Measurements from ENCODE around the gene CANT1. TPM values are rescaled to one million over a fixed set of nuclear protein-coding genes. Genes with fewer than 3 reads are reported as not detected.
"Not testable (repeated sequence)": the region's sequence is repeated elsewhere in the genome, so short reads cannot be mapped to it uniquely, and the experiment has no call there.

The CANT1 gene
- total RNA-seq, 1 donor: 70.8 TPM

GRCh38 chr17:79028496-79029326 is 19.1 kb upstream of the CANT1 start:
- peak in 1 of 3 donors; percentile 25 for DNase-seq (ENCODE audit: low read depth in 2 of 3, low spot score in 2 of 3)

DNA sequence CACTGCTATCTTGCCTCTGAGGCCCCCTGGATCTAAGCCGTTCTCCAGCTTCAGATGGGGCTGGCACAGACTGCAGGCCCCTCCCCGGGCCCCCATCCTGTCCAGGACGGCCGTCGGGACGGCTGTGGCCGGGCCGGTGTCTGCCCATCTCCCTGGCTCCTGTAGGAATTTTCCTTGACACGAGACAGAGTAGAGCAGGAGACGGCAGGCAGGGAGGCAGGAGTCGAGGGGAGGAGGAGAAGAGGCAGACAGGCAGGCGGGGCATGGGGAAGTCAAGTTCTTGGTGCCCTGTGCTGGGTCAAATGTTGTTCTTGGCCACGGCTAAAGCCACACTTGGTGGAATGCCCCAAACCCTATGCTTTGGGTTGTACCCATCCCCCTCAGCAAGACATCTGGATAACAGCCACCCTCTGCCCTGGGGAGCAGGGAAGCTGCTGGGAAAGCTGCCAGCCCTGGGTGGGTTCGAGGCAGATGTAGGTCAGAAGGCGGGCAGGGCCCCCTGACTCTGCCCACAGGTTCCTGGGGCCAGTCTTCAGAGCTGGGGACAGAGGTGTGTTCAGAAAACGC is 18.4 kb upstream of the CANT1 start:
- DNase-seq (ENCODE audit: low read depth in 2 of 3, low spot score in 2 of 3): no peak

GRCh38 chr17:79027274-79027924 is 17.8 kb upstream of the CANT1 start:
- no peak for DNase-seq (ENCODE audit: low read depth in 2 of 3, low spot score in 2 of 3)

DNA sequence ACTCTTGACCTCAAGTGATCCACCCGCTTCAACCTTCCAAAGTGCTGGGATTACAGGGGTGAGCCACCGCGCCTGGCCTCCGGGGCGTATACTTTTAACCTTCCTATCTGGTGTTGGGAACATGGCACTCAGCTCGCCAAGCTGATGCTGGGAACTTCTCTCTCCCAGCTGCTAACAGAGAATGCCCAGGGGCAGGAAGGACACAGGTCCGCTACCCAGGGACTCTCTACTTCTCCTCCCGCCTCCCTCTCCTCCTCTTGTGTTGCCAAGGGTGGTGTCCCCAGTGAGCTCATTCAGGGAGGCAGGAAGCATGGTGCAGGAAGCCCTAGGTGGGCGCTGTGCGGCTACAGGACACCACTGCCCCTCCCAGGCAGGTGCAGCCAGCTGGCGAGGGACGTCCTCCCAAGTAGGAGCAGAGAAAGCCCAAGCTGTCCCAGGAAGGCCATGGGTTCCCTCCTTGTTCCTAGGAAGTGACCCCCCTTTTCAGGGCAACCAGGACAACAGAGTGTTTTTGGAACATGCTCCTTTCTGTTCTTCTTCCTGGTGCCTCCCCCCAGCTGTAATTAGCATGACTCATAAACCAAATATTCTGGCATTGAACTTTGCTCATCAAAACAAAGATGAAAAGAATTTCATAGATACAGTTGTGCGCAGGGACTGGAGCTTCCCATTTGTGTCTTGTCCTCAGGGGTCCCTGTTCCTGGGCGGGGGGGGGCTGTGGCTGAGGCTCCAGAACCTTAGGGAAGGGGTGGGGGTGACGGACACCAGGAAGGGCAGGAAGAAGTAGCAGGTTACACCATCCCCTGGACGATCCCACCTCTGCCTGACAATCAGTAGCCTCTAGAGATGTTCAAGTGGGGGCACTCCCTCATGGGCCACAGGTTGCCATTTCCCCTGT is 17.1 kb upstream of the CANT1 start:
- no peak for DNase-seq (ENCODE audit: low read depth in 2 of 3, low spot score in 2 of 3)

DNA sequence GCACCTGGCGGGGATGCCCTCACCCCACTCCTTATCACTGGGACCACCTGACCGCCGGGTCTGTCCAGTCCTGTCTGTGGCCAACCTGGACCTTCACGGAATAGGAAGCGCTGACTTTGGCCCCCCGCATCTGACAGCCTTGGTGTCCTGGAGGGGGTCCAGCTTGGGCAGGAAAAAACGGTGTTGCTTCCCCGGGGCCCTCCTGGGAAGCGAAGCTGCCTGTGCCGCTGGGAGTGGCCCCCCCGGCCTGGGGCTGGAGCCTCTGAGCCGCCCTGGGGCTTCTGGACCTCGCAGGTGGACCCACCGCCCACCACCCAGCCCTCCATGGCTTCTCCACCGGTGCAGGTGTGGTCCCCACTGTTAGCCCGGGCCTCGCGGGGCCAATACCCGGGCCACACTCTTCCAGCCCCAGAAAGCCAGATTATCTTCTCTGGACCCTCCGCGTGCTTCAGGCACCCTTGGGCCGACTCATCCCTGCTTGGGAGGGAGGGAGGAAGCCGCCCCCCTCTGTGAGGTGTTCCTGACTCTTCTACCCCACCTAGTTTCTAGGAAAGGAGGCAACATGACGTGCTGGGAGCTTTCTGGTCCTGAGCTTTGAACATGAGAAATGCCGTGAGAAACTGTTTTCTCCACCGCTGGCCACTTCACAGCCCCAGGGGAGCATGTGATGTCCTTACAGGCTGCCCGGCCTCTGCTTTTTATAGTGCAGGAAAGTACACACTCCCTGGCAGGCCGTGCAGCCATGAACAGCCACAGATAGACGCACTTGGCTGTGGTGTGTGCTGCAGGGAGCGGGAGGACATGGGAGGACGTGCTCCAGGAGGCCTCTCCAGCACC is 15.6 kb upstream of the CANT1 start:
- DNase-seq (ENCODE audit: low read depth in 2 of 3, low spot score in 2 of 3): no peak

GRCh38 chr17:79023886-79024771 is 14.6 kb upstream of the CANT1 start, which contains the start of gene C1QTNF1:
Gene C1QTNF1 (plus strand): TSS chr17:79024169. CDS start chr17:79043969, 19,800 bp downstream.
- peak in 2 of 3 donors; percentile 34 to 43 for DNase-seq (ENCODE audit: low read depth in 2 of 3, low spot score in 2 of 3)

DNA sequence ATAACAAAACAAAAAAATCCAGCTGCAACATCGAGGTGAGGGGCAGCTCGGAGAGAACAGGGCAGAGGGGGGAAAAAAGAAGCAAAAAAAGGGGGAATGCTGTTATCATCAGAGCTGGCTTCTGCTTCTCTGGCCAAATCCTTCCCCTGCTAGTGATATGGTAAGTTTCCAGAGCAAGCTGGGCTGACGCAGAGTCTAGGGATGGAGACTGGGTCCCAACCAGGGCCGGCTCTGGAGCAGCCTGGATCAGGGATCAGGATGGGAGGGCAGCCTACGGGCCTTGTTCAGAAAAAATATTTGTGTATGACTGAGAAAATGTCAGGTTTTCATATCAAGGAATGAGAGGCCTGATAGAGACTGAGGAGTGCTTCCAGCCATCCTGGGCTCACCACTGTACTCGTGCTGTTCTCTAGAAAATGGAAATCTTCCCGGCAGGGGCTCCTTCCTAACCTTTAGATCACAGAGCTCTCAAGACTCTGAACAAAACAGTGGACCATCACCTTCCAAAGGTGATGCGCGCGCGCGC is 13.7 kb upstream of the CANT1 start:
- DNase-seq (ENCODE audit: low read depth in 2 of 3, low spot score in 2 of 3): no peak

DNA sequence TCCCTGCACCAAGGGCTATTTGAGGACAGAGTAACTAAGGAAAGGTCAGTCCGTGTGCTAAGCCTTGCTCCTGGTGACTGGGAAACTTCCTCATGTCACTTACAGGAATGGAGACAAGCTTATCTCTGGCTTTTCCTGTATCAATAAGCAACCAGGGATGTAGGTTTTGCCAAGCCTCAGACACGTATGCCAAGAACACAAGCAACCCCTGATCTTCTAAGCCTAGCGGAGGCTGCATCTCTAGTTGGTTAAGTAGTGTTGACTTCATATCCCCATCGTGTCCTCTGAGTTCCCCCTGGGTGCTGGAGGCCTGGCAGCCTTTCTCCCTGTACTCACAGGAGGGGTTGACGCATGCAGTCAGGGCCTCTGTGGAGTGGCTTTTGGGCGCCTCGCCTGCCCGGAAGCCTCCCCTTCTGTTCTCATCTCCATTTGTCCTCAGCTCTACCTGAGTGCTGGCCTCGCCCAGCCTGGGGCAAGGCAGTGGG is 13.0 kb upstream of the CANT1 start:
- no peak for DNase-seq (ENCODE audit: low read depth in 2 of 3, low spot score in 2 of 3)

DNA sequence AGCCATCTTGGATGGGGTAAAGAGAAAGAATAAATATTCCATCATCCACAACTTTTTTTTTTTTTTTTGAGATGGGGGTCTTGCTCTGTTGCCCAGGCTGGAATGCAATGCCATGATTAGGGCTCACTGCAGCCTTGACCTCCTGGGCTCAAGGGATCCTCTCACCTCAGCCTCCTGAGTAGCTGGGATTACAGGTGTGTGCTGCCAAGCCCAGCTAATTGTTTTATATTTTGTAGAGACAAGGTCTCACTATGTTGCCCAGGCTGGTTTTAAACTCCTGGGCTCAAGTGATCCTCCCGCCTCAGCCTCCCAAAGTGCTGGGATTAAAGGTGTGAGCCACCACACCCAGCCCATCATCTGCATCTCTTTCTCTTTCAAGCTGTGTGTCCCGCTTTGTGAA is 12.4 kb upstream of the CANT1 start:
- DNase-seq (ENCODE audit: low read depth in 2 of 3, low spot score in 2 of 3): not testable (repeated sequence)

GRCh38 chr17:79020631-79021301 is 11.2 kb upstream of the CANT1 start:
- DNase-seq (ENCODE audit: low read depth in 2 of 3, low spot score in 2 of 3): no peak

GRCh38 chr17:79019632-79020584 is 10.3 kb upstream of the CANT1 start:
- DNase-seq (ENCODE audit: low read depth in 2 of 3, low spot score in 2 of 3): peak in 2 of 3 donors; percentile 52 to 82

- DNase-seq (ENCODE audit: low read depth in 2 of 3, low spot score in 2 of 3): no peak
These were observed 9.7 kb upstream of the CANT1 start for GRCh38 chr17:79019261-79019631.

GRCh38 chr17:79018370-79018695 is 8.8 kb upstream of the CANT1 start:
- no peak for DNase-seq (ENCODE audit: low read depth in 2 of 3, low spot score in 2 of 3)

DNA sequence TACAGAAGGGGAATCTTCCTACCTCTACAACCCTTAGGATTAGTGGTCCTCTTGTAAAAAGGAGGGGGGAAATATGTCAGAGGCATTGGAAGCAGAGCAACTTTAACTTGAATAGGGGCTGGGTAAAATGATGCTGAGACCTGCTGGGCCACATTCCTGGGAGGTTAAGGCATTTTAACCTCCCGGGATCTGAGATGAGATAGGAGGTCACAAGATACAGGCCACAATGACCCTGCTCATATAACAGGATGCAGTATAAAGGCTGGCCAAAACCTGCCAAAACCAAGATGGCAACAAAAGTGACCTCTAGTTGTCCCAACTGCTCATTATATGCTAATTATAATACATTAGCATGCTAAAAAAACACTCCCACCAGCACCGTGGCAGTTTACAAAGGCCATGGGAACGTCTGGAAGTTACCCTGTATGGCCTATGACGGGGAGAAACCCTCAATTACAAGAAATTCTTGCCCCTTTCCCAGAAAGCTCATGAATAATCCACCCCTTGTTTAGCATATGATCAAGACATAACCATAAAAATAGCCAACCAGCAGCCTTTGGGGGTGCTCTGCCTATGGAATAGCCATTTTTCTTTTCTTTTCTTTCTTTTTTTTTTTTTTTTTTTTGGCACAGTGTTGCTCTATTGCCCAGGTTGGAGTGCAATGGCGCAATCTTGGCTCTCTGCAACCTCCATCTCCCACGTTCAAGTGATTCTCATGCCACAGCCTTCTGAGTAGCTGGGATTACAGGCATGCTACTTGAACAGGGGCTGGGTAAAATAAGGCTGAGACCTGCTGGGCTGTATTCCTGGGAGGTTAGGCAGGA is 8.2 kb upstream of the CANT1 start:
- DNase-seq (ENCODE audit: low read depth in 2 of 3, low spot score in 2 of 3): no peak

DNA sequence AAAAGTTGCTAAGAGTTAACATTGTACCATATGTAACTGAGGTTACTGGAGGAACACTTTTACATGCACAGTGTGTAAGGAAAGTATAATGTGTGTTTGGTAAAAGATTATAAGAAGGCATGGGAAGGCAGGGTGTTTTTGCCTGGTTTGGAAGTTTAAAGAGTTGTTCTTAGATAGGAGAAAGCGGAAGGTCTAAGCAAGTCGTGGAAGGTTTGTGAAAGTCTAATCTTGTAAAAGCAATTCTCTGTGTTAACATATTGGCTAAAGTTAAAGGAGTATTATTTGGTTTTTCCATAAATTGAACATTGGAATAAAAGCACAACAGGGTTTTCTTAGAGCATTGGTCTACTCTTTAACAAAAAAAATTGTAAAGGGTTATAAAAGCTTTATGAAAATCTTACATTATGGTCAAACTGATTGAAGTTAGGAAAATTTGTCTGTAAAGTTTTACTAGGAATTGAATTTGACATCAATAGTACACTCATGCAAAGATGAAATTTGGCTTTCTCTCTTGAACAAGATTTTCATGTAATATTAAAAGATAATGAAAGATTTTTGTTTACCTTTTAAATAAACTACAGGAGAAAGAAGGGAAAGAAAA is 4.7 kb upstream of the CANT1 start:
- DNase-seq (ENCODE audit: low read depth in 2 of 3, low spot score in 2 of 3): no peak

Measured in hematopoietic multipotent progenitor cell (in vitro differentiated cells).